DMS 273 (cell line): ENCODE data around the gene PDE4D.
"Not testable (repeated sequence)": the region's sequence is repeated elsewhere in the genome, so short reads cannot be mapped to it uniquely, and the experiment has no call there.

Source experiments
- DNase-seq: peaks from one replicate; lab custom pipeline; 2025; ENCODE audit not compliant: unreplicated experiment; lab: John Stamatoyannopoulos, UW

Gene PDE4D

DNA sequence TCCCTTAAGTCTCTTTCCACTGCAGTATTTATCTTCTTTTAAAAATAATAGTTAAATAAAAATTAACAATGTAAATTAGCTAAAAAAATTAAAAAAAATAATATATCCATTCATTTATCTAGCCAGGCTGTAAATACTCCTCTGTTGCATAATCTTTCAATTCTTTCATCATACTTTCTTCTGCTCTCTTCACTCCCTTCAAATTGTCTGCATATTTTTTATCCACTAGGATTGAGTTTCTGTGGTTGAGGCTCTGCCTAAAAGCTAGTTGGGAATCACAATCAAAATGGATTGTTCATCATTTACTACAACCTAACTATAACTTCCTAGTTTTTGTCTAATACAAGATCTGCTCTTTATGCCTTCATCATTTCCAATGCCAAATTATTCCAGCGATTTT lies 182.2 kb downstream of the PDE4D start:
- DNase-seq = no peak

- DNase-seq = peak; percentile 34
Observed at GRCh38 chr5:59709846-59710245, 183.7 kb downstream of the PDE4D start.

- DNase-seq = peak; percentile 24
Observed at GRCh38 chr5:59709346-59709821, 184.1 kb downstream of the PDE4D start.

DNA sequence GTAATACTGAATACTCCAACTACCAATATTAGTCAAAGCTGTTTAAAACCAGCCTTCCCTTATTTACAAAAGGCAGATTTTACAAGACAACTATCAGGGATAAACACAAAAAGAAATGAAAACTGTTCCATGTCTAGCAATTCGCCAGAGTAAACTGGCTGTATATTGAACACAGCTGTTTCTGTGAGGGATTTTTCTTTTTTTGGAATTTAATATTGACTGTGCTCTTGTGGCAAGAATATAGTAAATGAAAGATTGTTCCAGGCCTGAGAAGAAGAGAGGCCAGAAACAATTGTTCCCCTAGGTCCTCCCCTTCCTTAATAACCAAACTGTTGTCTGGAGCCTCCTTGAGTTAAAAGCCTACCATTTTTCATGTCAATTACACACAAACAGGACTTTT lies 188.6 kb downstream of the PDE4D start:
- no peak for DNase-seq

DNA sequence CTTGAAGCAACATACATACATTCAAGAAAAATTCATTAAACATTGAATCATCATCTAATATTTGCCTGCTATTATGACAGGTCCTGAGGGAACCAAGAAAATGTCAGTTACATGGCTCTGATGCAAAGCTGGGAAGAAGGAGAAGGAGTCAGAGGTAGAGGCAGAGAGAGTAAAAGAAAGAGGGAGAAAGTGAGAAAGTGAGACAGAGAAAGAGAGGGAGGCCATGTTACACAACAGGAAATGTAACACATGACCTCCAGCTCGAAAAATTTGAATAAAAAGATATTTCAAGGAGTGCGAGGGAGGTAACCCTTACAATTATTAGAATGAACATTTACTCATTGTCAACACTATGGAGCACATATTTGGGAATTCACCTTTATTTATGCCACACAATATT lies 189.7 kb downstream of the PDE4D start:
- DNase-seq = no peak

GRCh38 chr5:59698207-59699178 lies 195.0 kb downstream of the PDE4D start:
- DNase-seq = no peak

GRCh38 chr5:59694411-59694810 lies 199.1 kb downstream of the PDE4D start:
- DNase-seq = no peak

- DNase-seq = no peak
Observed at GRCh38 chr5:59693492-59694309, 199.8 kb downstream of the PDE4D start.

DNA sequence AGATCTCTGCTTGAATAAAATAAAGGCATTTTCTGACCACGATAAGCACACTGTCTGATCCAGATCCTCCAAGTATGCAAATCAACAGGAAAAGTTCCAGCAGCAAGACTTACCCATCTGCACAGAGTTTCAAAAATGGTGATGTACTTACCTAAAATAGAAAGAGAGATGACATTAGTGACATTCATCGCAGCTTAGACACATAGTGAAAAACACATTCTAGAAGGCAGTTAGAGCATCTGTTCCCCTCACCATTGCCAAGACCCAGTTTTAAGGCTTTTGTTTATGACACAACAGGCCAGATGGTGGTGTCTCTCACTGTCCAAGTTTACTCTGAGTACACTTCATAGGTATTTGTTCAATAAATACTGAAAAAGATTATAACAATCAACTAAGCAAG lies 207.7 kb downstream of the PDE4D start:
- peak; percentile 92 for DNase-seq

DNA sequence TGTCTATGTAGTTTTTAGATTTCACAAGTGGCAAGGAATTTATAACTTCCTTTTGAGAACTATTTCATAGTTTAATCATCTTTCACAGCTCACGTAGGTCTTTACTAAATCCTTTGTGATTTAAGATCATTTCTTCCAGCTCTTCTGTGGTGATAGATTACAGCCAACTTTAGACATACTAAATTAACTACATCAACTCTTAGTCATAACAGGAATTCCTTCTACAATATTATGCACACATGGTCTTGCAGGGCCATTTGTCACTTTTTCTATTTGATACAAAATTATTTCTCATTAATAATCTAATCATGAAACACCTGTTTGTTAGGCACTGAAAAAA lies 208.4 kb downstream of the PDE4D start:
- no peak for DNase-seq

- DNase-seq = peak; percentile 33
Observed at GRCh38 chr5:59684388-59685190, 208.9 kb downstream of the PDE4D start.

- no peak for DNase-seq
Observed at GRCh38 chr5:59683311-59683710, 210.2 kb downstream of the PDE4D start.

GRCh38 chr5:59682542-59682941 lies 211.0 kb downstream of the PDE4D start:
- no peak for DNase-seq

DNA sequence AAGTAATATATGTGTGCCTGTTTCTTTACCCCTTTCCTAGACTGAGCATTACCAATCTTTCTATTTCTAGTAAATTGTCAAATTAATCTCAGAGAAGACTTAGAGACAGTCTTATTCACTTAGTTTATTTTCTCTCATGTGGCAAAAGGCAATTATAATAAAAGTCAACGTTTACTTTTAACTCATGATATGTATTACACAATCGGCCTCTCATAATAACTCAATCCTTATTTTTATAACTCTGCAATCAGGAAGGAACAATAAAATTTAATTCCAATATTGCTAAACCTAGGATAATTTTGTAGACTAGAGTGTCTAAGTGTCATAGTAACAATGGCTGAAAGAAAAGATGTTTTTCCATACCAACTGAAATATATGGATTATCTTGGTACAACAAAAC lies 214.6 kb downstream of the PDE4D start:
- DNase-seq = no peak

- DNase-seq = no peak
Observed at GRCh38 chr5:59674763-59675162, 218.8 kb downstream of the PDE4D start.

DNA sequence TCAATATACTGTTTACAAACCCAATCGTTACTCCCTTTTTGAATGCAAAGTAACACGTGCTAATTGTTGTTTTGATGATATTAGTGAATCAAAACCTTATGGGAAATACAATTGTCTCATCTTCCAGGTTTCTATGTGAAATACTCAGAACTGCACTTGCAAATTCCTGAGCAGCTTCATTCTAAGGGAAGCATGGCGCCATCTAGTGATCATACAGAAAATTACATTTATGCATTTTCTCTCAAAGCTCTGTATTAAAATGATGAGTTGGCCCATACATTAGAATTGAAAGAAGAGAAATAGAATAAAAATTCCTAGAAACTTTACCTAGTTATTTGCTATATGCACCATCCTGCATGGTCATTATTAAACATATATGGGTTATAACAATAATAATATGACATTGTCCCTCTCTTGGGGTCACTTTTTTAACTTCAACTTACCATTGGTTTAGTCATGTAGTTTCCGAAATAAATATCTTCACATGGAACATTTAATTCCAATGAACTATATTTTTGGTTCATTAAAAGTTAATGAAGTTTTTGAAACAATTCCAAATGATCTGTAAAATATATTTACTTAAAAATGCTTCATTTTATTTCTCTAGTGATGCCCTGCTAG lies 220.0 kb downstream of the PDE4D start:
- peak; percentile 78 for DNase-seq

- DNase-seq = peak; percentile 78
Observed at GRCh38 chr5:59666440-59667068, 227.0 kb downstream of the PDE4D start.

GRCh38 chr5:59665832-59666203 lies 227.7 kb downstream of the PDE4D start:
- not testable (repeated sequence) for DNase-seq

DNA sequence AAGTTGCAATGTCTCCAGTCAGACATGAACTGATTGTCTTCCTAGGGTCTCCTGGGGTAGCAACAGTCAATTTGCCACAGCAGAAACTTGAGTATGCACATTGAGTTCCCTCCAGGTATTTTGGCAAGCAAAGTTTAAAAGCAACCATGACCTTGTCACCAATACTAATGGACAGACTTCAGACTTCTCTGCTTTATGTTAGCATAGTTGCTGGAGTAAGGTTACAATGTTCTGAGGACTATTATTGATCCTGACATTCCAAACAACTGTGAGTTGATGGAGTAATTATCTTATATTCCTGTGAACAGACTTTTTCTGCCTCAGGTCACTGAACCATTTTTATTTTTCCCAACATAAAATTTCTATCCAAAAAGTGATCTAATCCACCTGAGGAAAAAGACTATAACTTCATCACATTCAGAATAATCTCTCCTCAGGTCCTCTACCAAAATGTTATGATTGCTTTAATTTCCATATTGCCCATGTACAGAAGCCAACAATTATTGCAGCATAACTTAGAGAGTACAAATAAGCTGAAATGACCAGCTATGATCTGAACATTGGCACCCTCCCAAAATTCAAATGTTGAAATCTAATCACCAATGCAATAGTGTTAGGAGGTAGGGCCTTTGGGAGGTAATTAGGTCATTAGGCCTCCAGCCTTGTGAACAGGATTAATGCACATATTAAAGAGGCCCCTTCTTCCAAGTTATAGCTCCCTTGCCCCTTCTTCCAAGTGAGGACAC lies 228.3 kb downstream of the PDE4D start:
- DNase-seq = peak; percentile 68
